ENCODE results near the gene ZNF521. TPM values are rescaled to one million over a fixed set of nuclear protein-coding genes. Genes with fewer than 3 reads are reported as not detected.

Gene ZNF521
- total RNA-seq (10 to 100 TPM; 16.6 to 30.2 TPM), polyA plus RNA-seq (ENCODE audit: insufficient read length in 6 of 6) (10 to 100 TPM; 38.3 to 60.6 (median 50.6) TPM)
- long read RNA-seq, donor 1, full-length matches to known transcripts: 6 of 42 reads
- long read RNA-seq, donor 1, partial matches to known transcripts: 36 of 42 reads
- long read RNA-seq, donor 1, other reads (novel, unspliced or antisense): 0 of 42 reads
- long read RNA-seq, donor 2, full-length matches to known transcripts: 3 of 27 reads
- long read RNA-seq, donor 2, partial matches to known transcripts: 24 of 27 reads
- long read RNA-seq, donor 2, other reads (novel, unspliced or antisense): 0 of 27 reads
- long read RNA-seq, donor 3, full-length matches to known transcripts: 3 of 13 reads
- long read RNA-seq, donor 3, partial matches to known transcripts: 10 of 13 reads
- long read RNA-seq, donor 3, other reads (novel, unspliced or antisense): 0 of 13 reads
- long read RNA-seq, donor 4, partial matches to known transcripts: 1 of 3 reads
- long read RNA-seq, donor 4, other reads (novel, unspliced or antisense): 2 of 3 reads
- long read RNA-seq, donor 5, full-length matches to known transcripts: 2 of 24 reads
- long read RNA-seq, donor 5, partial matches to known transcripts: 22 of 24 reads
- long read RNA-seq, donor 5, other reads (novel, unspliced or antisense): 0 of 24 reads
- long read RNA-seq, donor 6, full-length matches to known transcripts: 5 of 18 reads
- long read RNA-seq, donor 6, partial matches to known transcripts: 13 of 18 reads
- long read RNA-seq, donor 6, other reads (novel, unspliced or antisense): 0 of 18 reads
- long read RNA-seq, donor 7, full-length matches to known transcripts: 2 of 2 reads
- long read RNA-seq, donor 7, partial matches to known transcripts: 0 of 2 reads
- long read RNA-seq, donor 7, other reads (novel, unspliced or antisense): 0 of 2 reads
- long read RNA-seq, donor 8, full-length matches to known transcripts: 2 of 2 reads
- long read RNA-seq, donor 8, partial matches to known transcripts: 0 of 2 reads
- long read RNA-seq, donor 8, other reads (novel, unspliced or antisense): 0 of 2 reads
- long read RNA-seq, donor 9: 0 reads
- long read RNA-seq, donor 10: 0 reads
- long read RNA-seq, donor 11: 0 reads
- long read RNA-seq, donor 12, partial matches to known transcripts: 6 of 6 reads
- long read RNA-seq, donor 12, other reads (novel, unspliced or antisense): 0 of 6 reads

DNA sequence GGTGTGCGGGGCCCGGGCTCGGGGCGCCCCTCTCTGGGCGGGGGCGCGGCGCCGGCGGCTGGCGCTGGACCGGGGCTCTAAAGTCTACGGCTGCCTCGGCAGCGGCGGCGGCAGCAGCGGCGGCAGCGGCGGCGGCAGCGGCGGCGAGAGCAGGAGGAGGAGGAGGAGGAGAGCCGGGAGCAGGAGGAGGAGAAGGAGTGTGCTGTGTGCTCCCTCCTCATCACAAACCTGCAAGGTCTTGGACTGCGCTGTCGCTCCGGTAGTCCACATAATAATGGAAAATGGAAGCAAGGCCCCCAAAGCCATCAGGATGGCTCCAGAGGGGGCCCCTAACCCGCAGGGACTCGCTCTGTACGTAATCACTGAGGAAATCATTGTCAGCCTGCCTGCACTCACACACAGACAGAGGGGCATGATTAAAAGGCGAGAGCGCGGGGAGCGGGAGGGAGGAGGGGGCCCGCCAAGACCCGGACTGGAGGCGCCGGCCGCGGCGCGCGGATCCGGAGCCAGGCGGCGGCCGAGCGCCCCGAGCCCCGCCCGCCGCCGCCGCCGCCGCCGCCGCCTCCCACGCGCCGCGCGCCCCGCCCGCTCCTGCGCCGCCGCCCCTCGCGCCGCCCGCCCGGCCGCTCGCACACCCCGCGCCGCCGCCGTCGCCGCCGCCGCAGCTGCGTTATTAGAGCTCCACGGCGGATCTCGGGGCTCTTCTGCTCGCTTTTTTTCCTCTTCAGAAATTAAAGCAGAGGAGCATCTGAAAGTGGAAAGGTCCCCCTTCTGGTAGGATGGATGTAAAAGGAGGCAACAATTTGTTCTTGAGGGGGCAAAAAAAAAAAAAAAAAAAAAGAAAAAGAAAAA is at the start of gene ZNF521:
Gene ZNF521 (minus strand): TSS at position 390 of the 852 bp plus-strand sequence. CDS start 1,220 bp downstream, outside the sequence.
- intact Hi-C loops (cut with DNase I): no loop called here
- peak; percentile 96 for ATAC-seq
- TF ChIP-seq, protein P1, sequence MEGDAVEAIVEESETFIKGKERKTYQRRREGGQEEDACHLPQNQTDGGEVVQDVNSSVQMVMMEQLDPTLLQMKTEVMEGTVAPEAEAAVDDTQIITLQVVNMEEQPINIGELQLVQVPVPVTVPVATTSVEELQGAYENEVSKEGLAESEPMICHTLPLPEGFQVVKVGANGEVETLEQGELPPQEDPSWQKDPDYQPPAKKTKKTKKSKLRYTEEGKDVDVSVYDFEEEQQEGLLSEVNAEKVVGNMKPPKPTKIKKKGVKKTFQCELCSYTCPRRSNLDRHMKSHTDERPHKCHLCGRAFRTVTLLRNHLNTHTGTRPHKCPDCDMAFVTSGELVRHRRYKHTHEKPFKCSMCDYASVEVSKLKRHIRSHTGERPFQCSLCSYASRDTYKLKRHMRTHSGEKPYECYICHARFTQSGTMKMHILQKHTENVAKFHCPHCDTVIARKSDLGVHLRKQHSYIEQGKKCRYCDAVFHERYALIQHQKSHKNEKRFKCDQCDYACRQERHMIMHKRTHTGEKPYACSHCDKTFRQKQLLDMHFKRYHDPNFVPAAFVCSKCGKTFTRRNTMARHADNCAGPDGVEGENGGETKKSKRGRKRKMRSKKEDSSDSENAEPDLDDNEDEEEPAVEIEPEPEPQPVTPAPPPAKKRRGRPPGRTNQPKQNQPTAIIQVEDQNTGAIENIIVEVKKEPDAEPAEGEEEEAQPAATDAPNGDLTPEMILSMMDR (IDR thresholded peaks at IDR 0.05): no peak

DNA sequence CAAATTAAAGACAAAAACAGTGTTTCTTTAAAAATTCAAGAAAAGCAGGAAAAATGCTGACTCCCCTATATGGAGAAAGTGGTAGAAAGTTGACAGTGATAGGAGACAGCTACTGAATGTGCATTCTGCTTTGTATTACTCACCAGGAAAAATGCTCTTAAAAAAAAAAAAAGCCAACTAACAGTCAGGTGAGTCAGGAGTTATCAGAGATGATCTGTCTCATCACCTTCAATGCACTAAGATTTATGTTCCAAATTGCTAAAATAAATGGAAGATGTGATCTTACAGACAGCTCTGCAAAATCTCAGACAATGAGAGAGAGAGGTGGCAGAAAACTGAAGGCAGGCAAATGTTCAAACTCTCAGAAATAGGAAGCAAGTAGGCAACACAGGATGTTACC is 47.6 kb upstream of the ZNF521 start:
- DNase-seq (no peak), ATAC-seq (no peak)
- Histone ChIP-seq H3K4me3 (no peak overlapping the region), H3K27me3 (no peaks in the 10 kb centered on the region), H3K4me1 (no peaks in the 10 kb centered on the region), H3K9me3 (peaks cover 0 to 3% of the 10 kb centered on the region in 2 donors), H3K27ac (no peak overlapping the region), H3K36me3 (no peaks in the 10 kb centered on the region)
- TF ChIP-seq, protein P1 (IDR thresholded peaks at IDR 0.05): no peak
- intact Hi-C loops (cut with DNase I): no loop called here

More for the DNA sequence above, at the start of gene ZNF521:
- DNase-seq: peak; percentile 82 to 94 (median 90)
- H3K27ac ChIP-seq: peak within 1 kb of the TSS; percentile 78 to 87
- peaks cover 6 to 74% of the 10 kb centered on the region in 2 donors for H3K27me3 ChIP-seq
- H3K4me1 ChIP-seq: peaks cover 0 to 25% of the 10 kb centered on the region in 2 donors
- H3K36me3 ChIP-seq: no peaks in the 10 kb centered on the region
- H3K4me3 ChIP-seq: peak within 1 kb of the TSS; percentile 49 to 63
- H3K9me3 ChIP-seq: no peaks in the 10 kb centered on the region

DNA sequence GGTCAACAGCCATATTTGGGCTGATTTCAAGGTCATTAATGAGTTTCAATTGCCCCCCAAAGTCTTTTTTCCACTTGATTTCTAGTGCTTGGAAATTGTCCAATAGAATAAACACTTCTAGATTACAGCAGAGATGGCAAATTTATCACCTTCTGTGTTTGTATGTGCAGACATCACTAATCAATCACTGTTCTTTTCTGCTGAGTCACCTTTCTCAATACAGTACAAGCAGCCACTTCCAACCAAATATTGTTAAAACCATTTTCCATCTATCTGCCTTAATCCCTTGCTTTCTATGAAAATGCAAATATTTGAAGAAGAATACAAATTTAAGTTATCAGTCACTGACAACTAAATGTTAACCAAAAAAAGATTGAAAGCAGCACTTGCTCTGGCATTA is 40.2 kb upstream of the ZNF521 start:
- H3K27me3 ChIP-seq: no peaks in the 10 kb centered on the region
- ATAC-seq (no peak), DNase-seq (no peak)
- H3K4me1 ChIP-seq: no peaks in the 10 kb centered on the region
- TF ChIP-seq, protein P1 (IDR thresholded peaks at IDR 0.05): no peak
- no peak overlapping the region for H3K27ac ChIP-seq
- no peaks in the 10 kb centered on the region for H3K36me3 ChIP-seq
- H3K9me3 ChIP-seq: peaks cover 0 to 16% of the 10 kb centered on the region in 2 donors
- H3K4me3 ChIP-seq: no peak overlapping the region
- intact Hi-C loops (cut with DNase I): no loop called here

DNA sequence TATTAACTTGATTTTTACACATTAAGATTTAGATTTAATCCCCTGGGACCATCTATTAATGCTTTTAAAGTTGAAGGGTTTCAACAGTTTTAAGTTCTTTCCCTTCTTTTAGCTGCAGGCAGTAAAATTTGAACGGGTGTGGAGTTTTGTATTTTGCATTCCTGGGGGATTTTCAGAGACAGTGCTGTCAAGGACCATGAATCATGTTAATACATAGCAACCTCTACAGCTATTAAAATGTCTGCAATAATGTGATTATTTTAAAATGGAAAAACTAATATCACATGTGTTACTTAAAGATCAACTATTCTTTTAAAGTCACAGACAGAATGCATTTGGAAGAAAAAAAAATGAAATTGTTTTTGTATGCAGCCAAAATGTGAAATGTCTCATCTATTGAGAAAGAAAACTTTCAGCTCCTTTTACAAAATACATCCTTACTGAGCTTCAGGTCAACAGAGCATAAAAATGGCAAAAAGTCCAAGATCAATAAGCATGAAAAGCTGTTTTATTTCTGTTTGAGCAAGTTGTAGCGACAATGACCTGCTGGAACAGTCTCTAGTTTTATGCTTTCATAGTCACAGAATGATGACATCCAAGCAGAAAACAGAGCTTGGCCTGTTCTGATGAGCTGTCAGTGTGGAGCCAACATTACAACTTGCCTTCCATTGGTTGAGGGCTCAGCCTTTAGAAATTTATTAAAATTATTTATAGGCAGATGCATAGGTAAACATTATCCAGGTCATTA is 21.6 kb upstream of the ZNF521 start:
- TF ChIP-seq, protein P1 (IDR thresholded peaks at IDR 0.05): no peak
- no peaks in the 10 kb centered on the region for H3K4me1 ChIP-seq
- no peak for DNase-seq
- H3K27ac ChIP-seq: no peak overlapping the region
- H3K36me3 ChIP-seq: no peaks in the 10 kb centered on the region
- no peaks in the 10 kb centered on the region for H3K9me3 ChIP-seq
- no peak overlapping the region for H3K4me3 ChIP-seq
- intact Hi-C loops (cut with DNase I): no loop called here
- no peak for ATAC-seq
- H3K27me3 ChIP-seq: peaks cover 0 to 4% of the 10 kb centered on the region in 2 donors

Data from left lung (tissue), 14 donors.